Fibroblast of the aortic adventitia (primary cell): ENCODE measurements around the gene DENND2A. TPM values are rescaled to one million over a fixed set of nuclear protein-coding genes. Genes with fewer than 3 reads are reported as not detected.

ENCODE experiments used
- DNase-seq: peaks from one replicate; pipeline ENCODE4 v3.0.0-alpha.2; 2010; ENCODE audit warnings: low read depth
- H3K4me3 ChIP-seq: 2 replicates; pipeline ENCODE4 v1.5.1; 2011; ENCODE audit warnings: low read depth, mild to moderate bottlenecking, control low read depth, low read length, moderate library complexity
- CTCF ChIP-seq: IDR thresholded peaks from 2 replicates; pipeline ENCODE4 v1.5.1; 2011; ENCODE audit warnings: mild to moderate bottlenecking, low read length, control low read depth, inconsistent platforms; ENCODE audit not compliant: insufficient read depth
- total RNA-seq: library from RNA; depleted of rRNA; stranded (reverse); fragments of >200 nt; gene quantifications from 2 replicates; pipeline ENCODE4 v1.2.3, GENCODE V29; 2012; ENCODE audit warnings: low replicate concordance

Gene DENND2A
- total RNA-seq, 1 donor: 17.7 TPM

GRCh38 chr7:140526214-140526613, 114.4 kb downstream of the DENND2A start:
- no peak for TF ChIP-seq CTCF
- no peak overlapping the region for H3K4me3 ChIP-seq
- DNase-seq: no peak

GRCh38 chr7:140525743-140526142, 114.9 kb downstream of the DENND2A start:
- no peak for TF ChIP-seq CTCF
- DNase-seq: peak; percentile 40
- H3K4me3 ChIP-seq: no peak overlapping the region

- no peak for DNase-seq
- no peak overlapping the region for H3K4me3 ChIP-seq
- no peak for TF ChIP-seq CTCF
Observed at GRCh38 chr7:140521421-140521820, 119.2 kb downstream of the DENND2A start.

- no peak for TF ChIP-seq CTCF
- no peak for DNase-seq
- no peak overlapping the region for H3K4me3 ChIP-seq
Observed at GRCh38 chr7:140519007-140519399, 121.6 kb downstream of the DENND2A start.

- no peak for DNase-seq
- no peak for TF ChIP-seq CTCF
- no peak overlapping the region for H3K4me3 ChIP-seq
Observed at GRCh38 chr7:140518370-140519006, 122.1 kb downstream of the DENND2A start.

GRCh38 chr7:140517546-140518369, 122.9 kb downstream of the DENND2A start:
- H3K4me3 ChIP-seq: no peak overlapping the region
- TF ChIP-seq CTCF: peak; percentile 90
- DNase-seq: peak; percentile 94
